NT2/D1 (cell line): ENCODE data around the gene CDR2.

ENCODE experiments used
- SUZ12 ChIP-seq: IDR thresholded peaks from 2 replicates; pipeline ENCODE4 v1.6.1; 2011; ENCODE audit not compliant: insufficient read length, insufficient read depth; ENCODE audit errors: extremely low read depth
- YY1 ChIP-seq: IDR thresholded peaks from 2 replicates; pipeline ENCODE4 v1.6.1; 2011; ENCODE audit not compliant: insufficient read length, insufficient read depth
- ZNF274 ChIP-seq: IDR thresholded peaks from 2 replicates; pipeline ENCODE4 v1.6.1; 2011; ENCODE audit warnings: mild to moderate bottlenecking, low read depth, low read length

DNA sequence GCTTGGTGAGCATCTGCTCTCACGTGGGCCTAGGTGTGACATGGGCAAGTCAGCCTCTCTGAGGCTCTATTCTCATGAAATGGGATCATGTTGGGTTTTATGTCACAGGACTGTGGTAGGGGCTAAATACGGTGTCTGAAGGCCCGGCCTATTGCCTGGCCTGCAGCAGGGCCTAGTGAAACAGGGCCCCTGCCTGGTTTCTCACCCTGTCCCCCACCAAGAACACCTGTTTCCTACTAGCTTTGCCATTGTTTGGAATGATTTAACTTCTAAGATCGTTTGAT is 48.1 kb downstream of the CDR2 start:
- TF ChIP-seq ZNF274 (no peak), YY1 (no peak), SUZ12 (no peak)
